Fibroblast of skin of left quadriceps (primary cell): ENCODE results near the gene ASTN2.
A peak's percentile ranks its signal among the peaks of the same experiment; 100 is the strongest.

ENCODE experiments used
- DNase-seq, 2 experiments: peaks; one replicate each; pipeline ENCODE4 v3.0.0-alpha.2; 2013; ENCODE audit warnings: low read depth in 2 of 2

The ASTN2 gene

GRCh38 chr9:116627433-116627832 lies 787.4 kb downstream of the ASTN2 start:
- no peak for DNase-seq

- DNase-seq: no peak
Observed at GRCh38 chr9:116626762-116627161, 788.1 kb downstream of the ASTN2 start.

- no peak for DNase-seq
Observed at GRCh38 chr9:116623715-116624114, 791.1 kb downstream of the ASTN2 start.

- no peak for DNase-seq
Observed at GRCh38 chr9:116617389-116617788, 797.5 kb downstream of the ASTN2 start.

- DNase-seq: no peak
Observed at GRCh38 chr9:116616304-116616914, 798.4 kb downstream of the ASTN2 start.

- no peak for DNase-seq
Observed at GRCh38 chr9:116608064-116608463, 806.8 kb downstream of the ASTN2 start.

- no peak for DNase-seq
Observed at GRCh38 chr9:116605904-116606341, 808.9 kb downstream of the ASTN2 start.

GRCh38 chr9:116605060-116605459 lies 809.8 kb downstream of the ASTN2 start:
- no peak for DNase-seq

GRCh38 chr9:116604251-116604650 lies 810.6 kb downstream of the ASTN2 start:
- no peak for DNase-seq

- DNase-seq: no peak
Observed at GRCh38 chr9:116599342-116599884, 815.4 kb downstream of the ASTN2 start.

- no peak for DNase-seq
Observed at GRCh38 chr9:116596646-116597045, 818.2 kb downstream of the ASTN2 start.

GRCh38 chr9:116594547-116594946 lies 820.3 kb downstream of the ASTN2 start:
- peak; percentile 82 to 83 for DNase-seq

GRCh38 chr9:116592970-116593369 lies 821.9 kb downstream of the ASTN2 start:
- DNase-seq: no peak

- no peak for DNase-seq
Observed at GRCh38 chr9:116589392-116590354, 825.2 kb downstream of the ASTN2 start.

- DNase-seq: no peak
Observed at GRCh38 chr9:116587919-116588318, 826.9 kb downstream of the ASTN2 start.

GRCh38 chr9:116585896-116586295 lies 829.0 kb downstream of the ASTN2 start:
- DNase-seq: no peak

- no peak for DNase-seq
Observed at GRCh38 chr9:116585204-116585603, 829.7 kb downstream of the ASTN2 start.

GRCh38 chr9:116580853-116581252 lies 834.0 kb downstream of the ASTN2 start:
- DNase-seq: no peak

- DNase-seq: no peak
Observed at GRCh38 chr9:116576386-116576785, 838.5 kb downstream of the ASTN2 start.

GRCh38 chr9:116574027-116574679 lies 840.7 kb downstream of the ASTN2 start:
- no peak for DNase-seq

GRCh38 chr9:116572095-116572748 lies 842.6 kb downstream of the ASTN2 start:
- DNase-seq: peak; percentile 42 to 44

- no peak for DNase-seq
Observed at GRCh38 chr9:116569111-116569510, 845.7 kb downstream of the ASTN2 start.
